HepG2 (cell line): Measurements from ENCODE around the gene ISOC2. TPM values are rescaled to one million over a fixed set of nuclear protein-coding genes. Genes with fewer than 3 reads are reported as not detected.

Experiments
- AHDC1 ChIP-seq: sonication (generic); formaldehyde crosslinking; IDR thresholded peaks from 2 replicates; pipeline ENCODE4 v1.5.1; 2020; ENCODE audit warnings: mild to moderate bottlenecking, missing genetic modification reagents, borderline replicate concordance
- CREB1 ChIP-seq, 2 experiments: fragments of 450-650 bp in 1 of 2; IDR thresholded peaks; 2 replicates each; pipeline ENCODE4 v1.6.1; 2016 to 2017; ENCODE audit warnings: control low read depth in 1 of 2, mild to moderate bottlenecking in 1 of 2, missing compliant biosample characterization in 1 of 2, missing genetic modification characterization in 1 of 2
- HIVEP1 ChIP-seq: sonication (generic); formaldehyde crosslinking; IDR thresholded peaks from 2 replicates; pipeline ENCODE4 v1.4.0; 2020; ENCODE audit warnings: mild to moderate bottlenecking, missing genetic modification reagents
- IKZF5 ChIP-seq: IDR thresholded peaks from 2 replicates; pipeline ENCODE4 v1.6.1; 2018; ENCODE audit warnings: missing genetic modification reagents, mild to moderate bottlenecking, missing compliant biosample characterization
- KMT2A ChIP-seq: sonication (generic); formaldehyde crosslinking; IDR thresholded peaks from 2 replicates; pipeline ENCODE4 v1.4.0; 2020; ENCODE audit warnings: missing genetic modification reagents
- MAZ ChIP-seq, 2 experiments: sonication (generic) in 1 of 2; formaldehyde crosslinking in 1 of 2; IDR thresholded peaks; 2 replicates each; pipeline versions ENCODE4 v1.5.0 to v1.6.1; 2012 to 2020; ENCODE audit warnings: low read depth in 2 of 2, mild to moderate bottlenecking in 2 of 2, borderline replicate concordance in 1 of 2, improper control_type of control experiment in 1 of 2, low read length in 1 of 2, missing genetic modification reagents in 1 of 2, moderate library complexity in 1 of 2
- NKX3-1 ChIP-seq: sonication (generic); formaldehyde crosslinking; IDR thresholded peaks from 2 replicates; pipeline ENCODE4 v1.5.0; 2020; ENCODE audit warnings: missing genetic modification reagents
- NR2F1 ChIP-seq, 2 experiments: fragments of 450-650 bp in 1 of 2; formaldehyde crosslinking in 1 of 2; IDR thresholded peaks; 2 replicates each; pipeline versions ENCODE4 v1.5.0 to v1.6.1; 2016 to 2020; ENCODE audit warnings: mild to moderate bottlenecking in 1 of 2, missing compliant biosample characterization in 1 of 2, missing genetic modification reagents in 1 of 2, moderate library complexity in 1 of 2
- SP5 ChIP-seq: IDR thresholded peaks from 2 replicates; pipeline ENCODE4 v1.6.1; 2016; ENCODE audit warnings: low read depth, borderline replicate concordance
- ZGPAT ChIP-seq: IDR thresholded peaks from 2 replicates; pipeline ENCODE4 v1.6.1; 2016; ENCODE audit warnings: mild to moderate bottlenecking
- ZNF329 ChIP-seq: sonication (generic); formaldehyde crosslinking; IDR thresholded peaks from 2 replicates; pipeline ENCODE4 v1.9.0; 2021; ENCODE audit warnings: low read depth, mild to moderate bottlenecking, missing genetic modification reagents
- ZNF354B ChIP-seq: sonication (generic); formaldehyde crosslinking; IDR thresholded peaks from 2 replicates; pipeline ENCODE4 v1.8.0; 2022; ENCODE audit warnings: mild to moderate bottlenecking, missing genetic modification reagents
- ZNF572 ChIP-seq: sonication (generic); formaldehyde crosslinking; IDR thresholded peaks from 2 replicates; pipeline ENCODE4 v1.5.1; 2020; ENCODE audit warnings: mild to moderate bottlenecking, missing genetic modification reagents
- ZNF574 ChIP-seq: sonication (generic); formaldehyde crosslinking; IDR thresholded peaks from 2 replicates; pipeline ENCODE4 v1.4.0; 2020; ENCODE audit warnings: missing genetic modification reagents
- ZNF703 ChIP-seq: sonication (generic); formaldehyde crosslinking; IDR thresholded peaks from 2 replicates; pipeline ENCODE4 v1.5.1; 2020; ENCODE audit warnings: missing genetic modification reagents, mild to moderate bottlenecking, moderate library complexity, borderline replicate concordance
- polyA plus RNA-seq, 8 experiments: library from polyadenylated mRNA; depleted of rRNA in 3 of 8; stranded (reverse) in 7 of 8; unstranded in 1 of 8; fragments of >200 nt; fragmentation: Illumina TruSeq in 4 of 8; extraction: Trizol in 4 of 8; gene quantifications; 2 replicates each; pipeline versions ENCODE4 v1.2.1 to v1.2.3, GENCODE V29; 2011 to 2016; ENCODE audit warnings: low read depth in 4 of 8, missing spikeins in 1 of 8, mixed read lengths in 1 of 8; ENCODE audit not compliant: insufficient read depth in 1 of 8
- total RNA-seq, 5 experiments: library from RNA; depleted of rRNA; stranded (reverse); fragments of >200 nt; fragmentation: Illumina TruSeq; extraction: Trizol; gene quantifications; 2 replicates each; pipeline ENCODE4 v1.2.3, GENCODE V29; 2016; ENCODE audit warnings: low read depth in 1 of 5

Gene ISOC2
- total and polyA plus RNA-seq, 2 of the 13 experiments (the other 11 are each of a cell fraction or from before 2014, with no cell fraction given): 76.8 to 105 TPM

- peak; percentile 10 to 13; a peak in 1 of 4 replicates for TF ChIP-seq NR2F1 (CRISPR knock-in tag; IDR thresholded peaks at IDR 0.05)
- TF ChIP-seq ZNF574 (CRISPR knock-in tag): 0 out of 2 replicates have a peak, but pooled peaks have one; percentile 7
- peak; percentile 17; the same call in 1 of the 2 replicates for TF ChIP-seq AHDC1 (CRISPR knock-in tag)
- TF ChIP-seq HIVEP1 (CRISPR knock-in tag): no peak
- TF ChIP-seq ZNF329 (CRISPR knock-in tag): no peak
- TF ChIP-seq ZNF572 (CRISPR knock-in tag): no peak
- 0 out of 2 replicates have a peak, but pooled peaks have one; percentile 51 for TF ChIP-seq MAZ (IDR thresholded peaks at IDR 0.05; ENCODE audit: borderline replicate concordance, low read depth, low read length)
- TF ChIP-seq MAZ (CRISPR knock-in tag; IDR thresholded peaks at IDR 0.05; ENCODE audit: low read depth): peak; percentile 48; the same call in 1 of the 2 replicates
- no peak for TF ChIP-seq ZNF354B (CRISPR knock-in tag)
- TF ChIP-seq SP5 (CRISPR knock-in tag): peak; percentile 85
- no peak for TF ChIP-seq NKX3-1 (CRISPR knock-in tag)
- TF ChIP-seq IKZF5 (CRISPR knock-in tag): no peak
- no peak for TF ChIP-seq ZNF703 (CRISPR knock-in tag)
- no peak for TF ChIP-seq CREB1 (IDR thresholded peaks at IDR 0.05)
- peak; percentile 7; the same call in 1 of the 2 replicates for TF ChIP-seq CREB1 (CRISPR knock-in tag; IDR thresholded peaks at IDR 0.05)
- no peak for TF ChIP-seq KMT2A
- no peak for TF ChIP-seq ZGPAT
Observed at GRCh38 chr19:55460670-55461258, 678 bp downstream of the ISOC2 start (continued).
